Prostate gland (tissue), 2 donors: Measurements from ENCODE around the gene CSDE1.

Source experiments
- POLR2A ChIP-seq: fragments of 450-650 bp; IDR thresholded peaks from one replicate; pipeline ENCODE4 v1.6.1; 2016; ENCODE audit warnings: antibody characterized with exemption, mild to moderate bottlenecking
- POLR2AphosphoS5 ChIP-seq: sonication (generic); formaldehyde crosslinking; IDR thresholded peaks from one replicate; pipeline ENCODE4 v1.6.1; 2017; ENCODE audit warnings: antibody characterized with exemption
- TF ChIP-seq, protein P1 (sequence below), 4 experiments: fragments of 200-600 bp in 2 of 4; fragments of 450-650 bp in 2 of 4; sonication (generic) in 2 of 4; IDR thresholded peaks; 1 replicate in 3 of 4; 2 replicates in 1 of 4; pipeline ENCODE4 v1.5.1; 2016 to 2019; ENCODE audit warnings: antibody characterized with exemption in 4 of 4, mild to moderate bottlenecking in 2 of 4, moderate library complexity in 2 of 4

DNA sequence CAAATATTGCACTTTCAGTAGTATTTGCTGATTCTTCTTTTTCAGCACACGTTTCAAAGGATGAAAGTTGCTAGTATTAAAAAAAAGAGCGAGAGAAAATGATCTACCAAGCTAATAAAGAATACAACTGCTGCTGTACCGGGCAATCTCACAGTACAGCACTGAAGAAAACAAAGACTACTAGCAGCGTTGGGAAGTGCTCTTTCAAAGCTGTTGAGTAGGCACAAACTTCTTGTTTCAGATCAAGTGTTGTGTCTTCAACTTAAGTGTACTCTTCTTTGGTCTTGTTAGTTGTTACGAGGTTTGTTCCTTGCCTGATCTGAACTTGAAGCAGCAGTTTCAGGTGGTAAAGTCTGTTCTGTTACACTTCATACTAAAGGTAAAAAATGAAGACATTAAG is 7.9 kb downstream of the CSDE1 start:
- no peak for TF ChIP-seq POLR2A
- TF ChIP-seq, protein P1, sequence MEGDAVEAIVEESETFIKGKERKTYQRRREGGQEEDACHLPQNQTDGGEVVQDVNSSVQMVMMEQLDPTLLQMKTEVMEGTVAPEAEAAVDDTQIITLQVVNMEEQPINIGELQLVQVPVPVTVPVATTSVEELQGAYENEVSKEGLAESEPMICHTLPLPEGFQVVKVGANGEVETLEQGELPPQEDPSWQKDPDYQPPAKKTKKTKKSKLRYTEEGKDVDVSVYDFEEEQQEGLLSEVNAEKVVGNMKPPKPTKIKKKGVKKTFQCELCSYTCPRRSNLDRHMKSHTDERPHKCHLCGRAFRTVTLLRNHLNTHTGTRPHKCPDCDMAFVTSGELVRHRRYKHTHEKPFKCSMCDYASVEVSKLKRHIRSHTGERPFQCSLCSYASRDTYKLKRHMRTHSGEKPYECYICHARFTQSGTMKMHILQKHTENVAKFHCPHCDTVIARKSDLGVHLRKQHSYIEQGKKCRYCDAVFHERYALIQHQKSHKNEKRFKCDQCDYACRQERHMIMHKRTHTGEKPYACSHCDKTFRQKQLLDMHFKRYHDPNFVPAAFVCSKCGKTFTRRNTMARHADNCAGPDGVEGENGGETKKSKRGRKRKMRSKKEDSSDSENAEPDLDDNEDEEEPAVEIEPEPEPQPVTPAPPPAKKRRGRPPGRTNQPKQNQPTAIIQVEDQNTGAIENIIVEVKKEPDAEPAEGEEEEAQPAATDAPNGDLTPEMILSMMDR (IDR thresholded peaks at IDR 0.05), result no peak
- no peak for TF ChIP-seq POLR2AphosphoS5
